GM12878 (cell line): Measurements from ENCODE around the gene CUEDC1. TPM values are rescaled to one million over a fixed set of nuclear protein-coding genes. Genes with fewer than 3 reads are reported as not detected.

ENCODE experiments used
- ATAC-seq: fragments of 200-7000 bp; cut with Tn5 transposase; 3 replicates; pipeline ENCODE4 v1.9.1; 2020; ENCODE audit warnings: mild to moderate bottlenecking, moderate library complexity
- BruUV-seq: library from RNA; stranded (reverse); fragments of 400-500 nt; replicated peaks from 2 replicates; lab custom pipeline; 2021; lab: Mats Ljungman, UMichigan
- CTCF ChIA-PET: fragments of 300-600 bp; sonication (Branson Sonifier 250); formaldehyde crosslinking; extraction: SDS; loops from one replicate; lab custom pipeline; 2021; ENCODE audit warnings: inconsistent platforms; lab: Yijun Ruan, JAX
- POLR2A ChIA-PET: fragments of 350-600 bp; formaldehyde crosslinking; extraction: SDS; loops from one replicate; lab custom pipeline; 2021; ENCODE audit warnings: inconsistent platforms; lab: Charles Lee
- RAD21 ChIA-PET: fragments of 300-600 bp; sonication (Branson Sonifier 250); formaldehyde crosslinking; loops from one replicate; lab custom pipeline; 2023; ENCODE audit warnings: antibody characterized with exemption; ENCODE audit not compliant: unreplicated experiment; lab: Charles Lee
- SMC1A ChIA-PET: fragments of 300-600 bp; sonication (Branson Sonifier 250); formaldehyde crosslinking; loops from one replicate; lab custom pipeline; 2023; ENCODE audit not compliant: unreplicated experiment, uncharacterized antibody; lab: Charles Lee
- DNase-seq: peaks from one replicate; pipeline ENCODE4 v3.0.0-alpha.2; 2011; ENCODE audit warnings: low read depth, low spot score
- FAIRE-seq: peaks from 3 replicates; lab custom pipeline; 2011; peaks lifted over from hg19 to GRCh38; lab: Jason Lieb, UNC
- H2AFZ ChIP-seq: 2 replicates; pipeline ENCODE4 v1.6.0; 2011; ENCODE audit warnings: low read depth, low read length, control low read depth; ENCODE audit not compliant: control insufficient read depth
- H3K27ac ChIP-seq: 2 replicates; pipeline ENCODE4 v1.5.1; 2011; ENCODE audit warnings: control low read depth; ENCODE audit not compliant: control insufficient read depth, insufficient read depth
- H3K27me3 ChIP-seq, 2 experiments: replicated peaks in 1 of 2; 2 replicates each; pipeline versions ENCODE4 v1.6.0 to v1.6.1; 2011; ENCODE audit warnings: low read length in 1 of 2; ENCODE audit not compliant: control insufficient read depth in 2 of 2, insufficient read depth in 2 of 2
- H3K36me3 ChIP-seq, 2 experiments: 2 replicates each; pipeline ENCODE4 v1.5.1; 2011; ENCODE audit warnings: low read length in 1 of 2; ENCODE audit not compliant: control insufficient read depth in 2 of 2, insufficient read depth in 2 of 2
- H3K4me1 ChIP-seq: 2 replicates; pipeline ENCODE4 v1.6.1; 2011; ENCODE audit warnings: mild to moderate bottlenecking, low read length, moderate library complexity, mixed read lengths; ENCODE audit not compliant: control insufficient read depth, insufficient read depth
- H3K4me2 ChIP-seq: 2 replicates; pipeline ENCODE4 v1.6.0; 2011; ENCODE audit warnings: control low read depth; ENCODE audit not compliant: control insufficient read depth, insufficient read depth
- H3K4me3 ChIP-seq: fragments of 200-600 bp; sonication (generic); 2 replicates; pipeline ENCODE4 v1.5.1; 2016
- H3K79me2 ChIP-seq: 2 replicates; pipeline ENCODE4 v1.6.0; 2011; ENCODE audit warnings: low read length; ENCODE audit not compliant: control insufficient read depth, insufficient read depth
- H3K9ac ChIP-seq: 2 replicates; pipeline ENCODE4 v1.8.0; 2011; ENCODE audit warnings: low read length, control low read depth, mixed read lengths; ENCODE audit not compliant: control insufficient read depth, insufficient read depth
- H3K9me3 ChIP-seq: replicated peaks from 3 replicates; pipeline ENCODE4 v1.5.1; 2011; ENCODE audit warnings: mild to moderate bottlenecking, low read length; ENCODE audit not compliant: control insufficient read depth, insufficient read depth
- H4K20me1 ChIP-seq: 2 replicates; pipeline ENCODE4 v1.6.0; 2011; ENCODE audit not compliant: control insufficient read depth, insufficient read depth
- FOS ChIP-seq: IDR thresholded peaks from 3 replicates; pipeline ENCODE4 v1.6.1; 2011; ENCODE audit warnings: borderline replicate concordance; ENCODE audit not compliant: insufficient read length; ENCODE audit errors: extremely low read depth
- POU2F2 ChIP-seq: IDR thresholded peaks from 3 replicates; pipeline ENCODE4 v1.6.1; 2011; ENCODE audit warnings: low read depth, mild to moderate bottlenecking, low read length, borderline replicate concordance
- RAD21 ChIP-seq: IDR thresholded peaks from 2 replicates; pipeline ENCODE4 v1.6.1; 2011; ENCODE audit warnings: mild to moderate bottlenecking, low read depth, low read length, moderate library complexity; ENCODE audit not compliant: insufficient read depth
- WGBS: methylation state at CpG from one replicate; pipeline ENCODE4 v1.1.6; 2016; ENCODE audit warnings: low lambda C conversion rate; ENCODE audit not compliant: insufficient replicate concordance, insufficient coverage; ENCODE audit errors: missing lambda C conversion rate; 5-methylcytosine and 5-hydroxymethylcytosine counted together
- in situ Hi-C: fragments of 300-500 bp; cut with MboI; formaldehyde crosslinking; loops from 9 replicates; pipeline ENCODE4 v1.14.3; 2018; ENCODE audit warnings: mixed read lengths
- intact Hi-C: fragments of 100-400 bp; cut with micrococcal nuclease; formaldehyde crosslinking; loops from one replicate; pipeline ENCODE4 v1.14.2; 2022; ENCODE audit not compliant: unreplicated experiment
- polyA plus RNA-seq, 11 experiments: library from polyadenylated mRNA; depleted of rRNA in 4 of 11; unstranded in 6 of 11; stranded (reverse) in 5 of 11; fragments of >200 nt; fragmentation: Nextera tagmentation in 4 of 11; fragmentation: Illumina TruSeq in 1 of 11; extraction: Ambion mirVana in 4 of 11; extraction: Trizol in 1 of 11; gene quantifications; 1 replicate in 1 of 11; 2 replicates in 10 of 11; pipeline versions ENCODE4 v1.2.1 to v1.2.3, GENCODE V29; 2011 to 2016; ENCODE audit warnings: inconsistent platforms in 2 of 11, missing spikeins in 2 of 11, low read depth in 1 of 11
- total RNA-seq, 4 experiments: library from RNA; depleted of rRNA in 3 of 4; stranded (reverse); fragments of >200 nt in 3 of 4; fragmentation: Illumina TruSeq in 1 of 4; extraction: Trizol in 1 of 4; gene quantifications; 2 replicates each; pipeline versions ENCODE4 v1.2.1 to v1.2.3, GENCODE V29; 2013 to 2021
- TF ChIP-seq, protein P1 (sequence below): IDR thresholded peaks from 2 replicates; pipeline ENCODE4 v1.6.1; 2012; ENCODE audit warnings: low read depth, low read length, improper control_type of control experiment
- TF ChIP-seq, protein P2 (sequence below): IDR thresholded peaks from 2 replicates; pipeline ENCODE4 v1.6.1; 2012; ENCODE audit warnings: low read length, inconsistent platforms
- TF ChIP-seq, protein P3 (sequence below): fragments of 450-650 bp; formaldehyde crosslinking; IDR thresholded peaks from 2 replicates; pipeline ENCODE4 v1.4.0; 2022; ENCODE audit warnings: mild to moderate bottlenecking, moderate library complexity

CUEDC1 gene
- total and polyA plus RNA-seq, 10 of the 15 experiments (the other 5 are each of a cell fraction or from before 2014, with no cell fraction given), result 0.24 to 7.4 (median 1.8) TPM

DNA sequence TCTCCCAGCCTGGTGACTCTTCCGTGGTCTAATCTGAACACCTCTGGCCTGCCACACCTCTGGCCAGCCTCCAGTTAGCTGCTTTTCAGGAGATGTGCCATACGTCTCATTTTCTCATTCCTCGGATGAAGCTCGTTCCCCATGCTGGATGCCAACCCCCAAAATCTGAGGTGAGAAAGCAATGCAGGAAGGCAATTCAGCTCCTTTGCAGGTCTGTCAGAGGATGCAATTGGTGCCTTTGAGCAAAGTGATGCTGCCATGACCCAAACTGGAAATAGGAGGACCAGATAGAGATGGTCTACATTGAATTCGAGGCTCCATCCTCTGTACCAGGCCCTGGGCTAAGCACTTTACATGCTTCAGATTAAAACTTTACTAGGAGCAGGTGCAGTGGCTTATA lies 11.0 kb upstream of the CUEDC1 start:
- RAD21 ChIA-PET, result interaction anchor here (1.7 kb wide), 1 partner anchor 33 kb away, joined by 4 read pairs; no protein-coding TSS in a partner anchor
- FAIRE-seq, result no peak
- Histone ChIP-seq H3K9ac (no peak overlapping the region), H3K79me2 (no peaks in the 10 kb centered on the region), H3K27me3 (no peaks in the 10 kb centered on the region), H3K36me3 (no peaks in the 10 kb centered on the region), H4K20me1 (no peaks in the 10 kb centered on the region), H2AFZ (no peak overlapping the region), H3K4me2 (no peak overlapping the region), H3K27ac (no peak overlapping the region), H3K9me3 (no peaks in the 10 kb centered on the region), H3K4me3 (no peak overlapping the region), H3K4me1 (no peaks in the 10 kb centered on the region)
- POLR2A ChIA-PET, result interaction anchor here (0.7 kb wide), 1 partner anchor 40 kb away, joined by 4 read pairs; no protein-coding TSS in a partner anchor
- ATAC-seq, result no peak
- intact Hi-C loops (no loop called here), in situ Hi-C loops (no loop called here)
- 55% methylated on average over 5 of the region's 5 CpGs for WGBS
- CTCF ChIA-PET, result interaction anchor here (1.0 to 1.8 kb wide), 6 partner anchors 14 to 108 kb away, joined by 3 to 6 read pairs (median 4); no protein-coding TSS in a partner anchor
- TF ChIP-seq POU2F2 (no peak), RAD21 (no peak), FOS (no peak)
- TF ChIP-seq, protein P1, sequence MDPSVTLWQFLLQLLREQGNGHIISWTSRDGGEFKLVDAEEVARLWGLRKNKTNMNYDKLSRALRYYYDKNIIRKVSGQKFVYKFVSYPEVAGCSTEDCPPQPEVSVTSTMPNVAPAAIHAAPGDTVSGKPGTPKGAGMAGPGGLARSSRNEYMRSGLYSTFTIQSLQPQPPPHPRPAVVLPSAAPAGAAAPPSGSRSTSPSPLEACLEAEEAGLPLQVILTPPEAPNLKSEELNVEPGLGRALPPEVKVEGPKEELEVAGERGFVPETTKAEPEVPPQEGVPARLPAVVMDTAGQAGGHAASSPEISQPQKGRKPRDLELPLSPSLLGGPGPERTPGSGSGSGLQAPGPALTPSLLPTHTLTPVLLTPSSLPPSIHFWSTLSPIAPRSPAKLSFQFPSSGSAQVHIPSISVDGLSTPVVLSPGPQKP, result no peak
- TF ChIP-seq, protein P2, sequence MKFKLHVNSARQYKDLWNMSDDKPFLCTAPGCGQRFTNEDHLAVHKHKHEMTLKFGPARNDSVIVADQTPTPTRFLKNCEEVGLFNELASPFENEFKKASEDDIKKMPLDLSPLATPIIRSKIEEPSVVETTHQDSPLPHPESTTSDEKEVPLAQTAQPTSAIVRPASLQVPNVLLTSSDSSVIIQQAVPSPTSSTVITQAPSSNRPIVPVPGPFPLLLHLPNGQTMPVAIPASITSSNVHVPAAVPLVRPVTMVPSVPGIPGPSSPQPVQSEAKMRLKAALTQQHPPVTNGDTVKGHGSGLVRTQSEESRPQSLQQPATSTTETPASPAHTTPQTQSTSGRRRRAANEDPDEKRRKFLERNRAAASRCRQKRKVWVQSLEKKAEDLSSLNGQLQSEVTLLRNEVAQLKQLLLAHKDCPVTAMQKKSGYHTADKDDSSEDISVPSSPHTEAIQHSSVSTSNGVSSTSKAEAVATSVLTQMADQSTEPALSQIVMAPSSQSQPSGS, result no peak
- TF ChIP-seq, protein P3, sequence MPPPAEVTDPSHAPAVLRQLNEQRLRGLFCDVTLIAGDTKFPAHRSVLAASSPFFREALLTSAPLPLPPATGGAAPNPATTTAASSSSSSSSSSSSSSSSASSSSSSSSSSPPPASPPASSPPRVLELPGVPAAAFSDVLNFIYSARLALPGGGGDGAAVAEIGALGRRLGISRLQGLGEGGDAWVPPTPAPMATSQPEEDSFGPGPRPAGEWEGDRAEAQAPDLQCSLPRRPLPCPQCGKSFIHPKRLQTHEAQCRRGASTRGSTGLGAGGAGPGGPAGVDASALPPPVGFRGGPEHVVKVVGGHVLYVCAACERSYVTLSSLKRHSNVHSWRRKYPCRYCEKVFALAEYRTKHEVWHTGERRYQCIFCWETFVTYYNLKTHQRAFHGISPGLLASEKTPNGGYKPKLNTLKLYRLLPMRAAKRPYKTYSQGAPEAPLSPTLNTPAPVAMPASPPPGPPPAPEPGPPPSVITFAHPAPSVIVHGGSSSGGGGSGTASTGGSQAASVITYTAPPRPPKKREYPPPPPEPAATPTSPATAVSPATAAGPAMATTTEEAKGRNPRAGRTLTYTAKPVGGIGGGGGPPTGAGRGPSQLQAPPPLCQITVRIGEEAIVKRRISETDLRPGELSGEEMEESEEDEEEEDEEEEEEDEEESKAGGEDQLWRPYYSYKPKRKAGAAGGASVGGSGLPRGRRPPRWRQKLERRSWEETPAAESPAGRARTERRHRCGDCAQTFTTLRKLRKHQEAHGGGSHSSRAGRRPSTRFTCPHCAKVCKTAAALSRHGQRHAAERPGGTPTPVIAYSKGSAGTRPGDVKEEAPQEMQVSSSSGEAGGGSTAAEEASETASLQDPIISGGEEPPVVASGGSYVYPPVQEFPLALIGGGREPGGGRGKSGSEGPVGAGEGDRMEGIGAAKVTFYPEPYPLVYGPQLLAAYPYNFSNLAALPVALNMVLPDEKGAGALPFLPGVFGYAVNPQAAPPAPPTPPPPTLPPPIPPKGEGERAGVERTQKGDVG (CRISPR knock-in tag), result no peak
- SMC1A ChIA-PET, result interaction anchor here (1.0 to 1.7 kb wide), 4 partner anchors 9 to 106 kb away, joined by 3 to 6 read pairs (median 4); no protein-coding TSS in a partner anchor
- DNase-seq, result no peak
- no TSS peak for BruUV-seq
